Spleen (tissue), 11 donors: ENCODE measurements around the gene PSMF1. TPM values are rescaled to one million over a fixed set of nuclear protein-coding genes. Genes with fewer than 3 reads are reported as not detected.

ENCODE experiments used
- DNase-seq: peaks from one replicate; pipeline ENCODE4 v3.0.0-alpha.2; 2020
- H3K27ac ChIP-seq, 8 donors: fragments of 200-600 bp; sonication (generic) in 7 of 8; 1 replicate in 4 of 8; 2 replicates in 4 of 8; pipeline versions ENCODE4 v1.5.0 to v1.8.0; 2016 to 2021; ENCODE audit warnings: inconsistent platforms in 4 of 8, mild to moderate bottlenecking in 4 of 8, moderate library complexity in 1 of 8
- H3K27me3 ChIP-seq, 7 donors: fragments of 200-600 bp; sonication (generic) in 6 of 7; replicated peaks in 1 of 7; 1 replicate in 4 of 7; 2 replicates in 3 of 7; pipeline versions ENCODE4 v1.5.0 to v1.8.0; 2016 to 2021; ENCODE audit warnings: inconsistent platforms in 3 of 7, mild to moderate bottlenecking in 1 of 7
- H3K36me3 ChIP-seq, 6 donors: fragments of 200-600 bp; sonication (generic) in 5 of 6; 1 replicate in 4 of 6; 2 replicates in 2 of 6; pipeline versions ENCODE4 v1.5.0 to v1.8.0; 2016 to 2021; ENCODE audit warnings: inconsistent platforms in 2 of 6
- H3K4me1 ChIP-seq, 6 donors: fragments of 200-600 bp; sonication (generic) in 5 of 6; 1 replicate in 3 of 6; 2 replicates in 3 of 6; pipeline versions ENCODE4 v1.5.0 to v1.8.0; 2016 to 2021; ENCODE audit warnings: inconsistent platforms in 3 of 6
- H3K4me3 ChIP-seq, 8 donors: fragments of 200-600 bp; sonication (generic) in 7 of 8; 1 replicate in 4 of 8; 2 replicates in 4 of 8; pipeline versions ENCODE4 v1.5.0 to v1.8.0; 2016 to 2021; ENCODE audit warnings: inconsistent platforms in 4 of 8, mild to moderate bottlenecking in 4 of 8, moderate library complexity in 2 of 8
- H3K9me3 ChIP-seq, 8 donors: fragments of 200-600 bp; sonication (generic) in 7 of 8; 1 replicate in 4 of 8; 2 replicates in 4 of 8; pipeline versions ENCODE4 v1.5.0 to v1.8.0; 2016 to 2021; ENCODE audit warnings: inconsistent platforms in 4 of 8
- CTCF ChIP-seq, 11 experiments: fragments of 200-600 bp in 7 of 11; fragments of 450-650 bp in 4 of 11; sonication (generic) in 4 of 11; IDR thresholded peaks in 8 of 11; conservative IDR thresholded peaks in 3 of 11; 1 replicate in 7 of 11; 2 replicates in 4 of 11; pipeline versions ENCODE4 v1.4.0 to v1.8.0; 2016 to 2021; ENCODE audit warnings: antibody characterized with exemption in 11 of 11, inconsistent platforms in 4 of 11, mild to moderate bottlenecking in 1 of 11
- POLR2A ChIP-seq, 3 donors: fragments of 450-650 bp; IDR thresholded peaks; one replicate each; pipeline ENCODE4 v1.5.1; 2017; ENCODE audit warnings: antibody characterized with exemption in 3 of 3, mild to moderate bottlenecking in 1 of 3
- POLR2AphosphoS5 ChIP-seq, 3 donors: sonication (generic); formaldehyde crosslinking; IDR thresholded peaks; one replicate each; pipeline ENCODE4 v1.5.1; 2017; ENCODE audit warnings: antibody characterized with exemption in 3 of 3
- WGBS, 5 donors: extraction: QIAGEN DNeasy Blood & Tissue Kit in 3 of 5; methylation state at CpG; one replicate each; pipeline versions ENCODE4 v1.1.5 to v1.1.7; 2013 to 2018; 5-methylcytosine and 5-hydroxymethylcytosine counted together
- intact Hi-C: fragments of 100-400 bp; cut with DNase I; formaldehyde crosslinking; loops from one replicate; pipeline ENCODE4 v1.15.0; 2023; ENCODE audit warnings: low total_unique reads
- polyA plus RNA-seq, 3 donors: library from polyadenylated mRNA; stranded (reverse); fragments of 200-250 nt; gene quantifications; one replicate each; pipeline ENCODE4 v1.2.1, GENCODE V29; 2013
- total RNA-seq, 7 donors: library from RNA; depleted of rRNA in 3 of 7; stranded (reverse); fragments of >200 nt in 3 of 7; fragmentation: NEBNext Ultra II Directional in 4 of 7; extraction: Animal tissue kit (Norgen Biotek cat#: 25700) in 4 of 7; gene quantifications; one replicate each; pipeline versions ENCODE4 v1.1.0 to v1.2.1, GENCODE V29; 2016 to 2021
- donor health status: healthy with polysubstance abuse.
- donor health status: DM: no; HTN: no; CAD: no; lungs with moderate emphysema.
- donor health status: DM: no; HTN: no; CAD: no.
- donor health status: Bipolar disorder and iron deficiency.
- donor health status: healthy.
- donor health status: DM: no; HTN: no; CAD: no.
- donor health status: DM: yes; HTN: yes; CAD: no.

PSMF1 gene
- total and polyA plus RNA-seq, 10 donors = 25.7 to 169 (median 112) TPM

GRCh38 chr20:1205802-1206201 is 87.4 kb downstream of the PSMF1 start:
- H3K36me3 ChIP-seq = no peaks in the 10 kb centered on the region
- no peaks in the 10 kb centered on the region for H3K4me1 ChIP-seq
- 87 to 97% (median 89%) methylated on average over 8 of the region's 8 CpGs for WGBS, 5 donors
- no peak for DNase-seq
- TF ChIP-seq POLR2A (IDR thresholded peaks at IDR 0.05) (no peak), CTCF (IDR thresholded peaks at IDR 0.05 in 8 of 11, conservative IDR thresholded peaks at IDR 0.05 in 3 of 11) (no peak), POLR2AphosphoS5 (IDR thresholded peaks at IDR 0.05) (no peak)
- no peak overlapping the region for H3K4me3 ChIP-seq
- H3K27me3 ChIP-seq = peaks cover 0 to 4% (median 0%) of the 10 kb centered on the region in 7 donors
- intact Hi-C loops = no loop called here
- no peak overlapping the region for H3K27ac ChIP-seq
- no peaks in the 10 kb centered on the region for H3K9me3 ChIP-seq

- H3K4me3 ChIP-seq = peak overlapping the region in 1 of 8 donors; percentile 21
- H3K9me3 ChIP-seq = no peaks in the 10 kb centered on the region
- no peaks in the 10 kb centered on the region for H3K4me1 ChIP-seq
- H3K27me3 ChIP-seq = peaks cover 0 to 4% (median 0%) of the 10 kb centered on the region in 7 donors
- TF ChIP-seq CTCF (IDR thresholded peaks at IDR 0.05 in 8 of 11, conservative IDR thresholded peaks at IDR 0.05 in 3 of 11) = no peak
- TF ChIP-seq POLR2A (IDR thresholded peaks at IDR 0.05) = no peak
- no peak for TF ChIP-seq POLR2AphosphoS5 (IDR thresholded peaks at IDR 0.05)
- DNase-seq = no peak
- H3K36me3 ChIP-seq = no peaks in the 10 kb centered on the region
- intact Hi-C loops = no loop called here
- WGBS, 5 donors = 83 to 87% (median 84%) methylated on average over 11 to 19 of the region's 19 CpGs
- H3K27ac ChIP-seq = peak overlapping the region in 2 of 8 donors; percentile 13 to 19
These were observed 88.2 kb downstream of the PSMF1 start for GRCh38 chr20:1206366-1207148.

GRCh38 chr20:1207293-1207878 is 89.0 kb downstream of the PSMF1 start:
- 90 to 96% (median 94%) methylated on average over 3 of the region's 3 CpGs for WGBS, 5 donors
- DNase-seq = no peak
- no peaks in the 10 kb centered on the region for H3K9me3 ChIP-seq
- TF ChIP-seq POLR2A (IDR thresholded peaks at IDR 0.05) (no peak), POLR2AphosphoS5 (IDR thresholded peaks at IDR 0.05) (no peak), CTCF (IDR thresholded peaks at IDR 0.05 in 8 of 11, conservative IDR thresholded peaks at IDR 0.05 in 3 of 11) (no peak)
- no peak overlapping the region for H3K4me3 ChIP-seq
- no peak overlapping the region for H3K27ac ChIP-seq
- no peaks in the 10 kb centered on the region for H3K4me1 ChIP-seq
- no peaks in the 10 kb centered on the region for H3K36me3 ChIP-seq
- intact Hi-C loops = no loop called here
- H3K27me3 ChIP-seq = peaks cover 0 to 7% (median 0%) of the 10 kb centered on the region in 7 donors
